Hematopoietic multipotent progenitor cell treated with erythropoietin and hydrocortisone succinate and interleukin-3 and kit ligand, for 4 days (in vitro differentiated cells): ENCODE results near the gene WDR49.
"Not testable (repeated sequence)": the region's sequence is repeated elsewhere in the genome, so short reads cannot be mapped to it uniquely, and the experiment has no call there.

Experiments
- DNase-seq: peaks from one replicate; pipeline ENCODE4 v3.0.0-alpha.2; 2015

Gene WDR49

GRCh38 chr3:167653760-167654159 is at the start of gene WDR49:
Gene WDR49 (minus strand): TSS chr3:167653942. CDS start chr3:167653425, 517 bp downstream.
- peak; percentile 37 for DNase-seq

- DNase-seq = no peak
Measured at GRCh38 chr3:167700926-167701325, 47.2 kb upstream of the WDR49 start.

DNA sequence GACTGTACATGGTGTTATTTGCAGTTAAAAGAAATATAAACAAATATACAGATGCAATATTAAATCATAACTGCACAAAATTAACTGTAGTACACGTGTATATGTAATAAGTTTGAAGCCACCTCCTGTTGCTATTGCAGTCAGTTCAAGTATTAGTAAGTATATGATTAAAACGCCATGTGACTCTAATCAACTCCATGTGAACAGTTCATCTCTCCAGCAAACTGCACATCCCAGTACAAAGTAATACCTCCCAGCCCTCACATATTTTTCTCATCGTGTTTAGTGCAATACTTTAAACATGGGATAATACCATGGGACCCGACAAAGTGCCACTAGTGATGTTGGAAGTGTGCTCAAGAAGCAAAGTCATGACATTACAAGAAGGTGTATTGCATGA is 46.3 kb upstream of the WDR49 start:
- no peak for DNase-seq

GRCh38 chr3:167694121-167694520 is 40.4 kb upstream of the WDR49 start:
- DNase-seq = peak; percentile 19

DNA sequence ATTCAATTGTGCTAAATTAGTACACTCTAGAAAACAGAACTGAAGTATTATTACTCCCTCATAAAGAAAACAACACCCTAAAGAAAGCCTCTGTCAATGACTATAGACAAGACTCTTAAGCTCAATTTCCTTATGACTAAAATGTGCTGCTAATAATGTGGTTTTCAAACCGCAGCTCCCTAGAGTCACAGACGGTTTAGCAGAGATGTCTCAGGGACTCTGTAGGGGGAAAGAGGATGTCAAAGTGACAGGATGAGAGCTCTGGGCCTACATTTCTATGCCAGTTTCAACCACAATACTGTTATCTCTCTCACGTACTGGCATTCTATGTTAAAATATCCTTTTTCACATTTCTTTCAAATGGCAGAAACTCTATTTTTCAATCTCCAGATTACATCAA is 37.6 kb upstream of the WDR49 start:
- peak; percentile 89 for DNase-seq

DNA sequence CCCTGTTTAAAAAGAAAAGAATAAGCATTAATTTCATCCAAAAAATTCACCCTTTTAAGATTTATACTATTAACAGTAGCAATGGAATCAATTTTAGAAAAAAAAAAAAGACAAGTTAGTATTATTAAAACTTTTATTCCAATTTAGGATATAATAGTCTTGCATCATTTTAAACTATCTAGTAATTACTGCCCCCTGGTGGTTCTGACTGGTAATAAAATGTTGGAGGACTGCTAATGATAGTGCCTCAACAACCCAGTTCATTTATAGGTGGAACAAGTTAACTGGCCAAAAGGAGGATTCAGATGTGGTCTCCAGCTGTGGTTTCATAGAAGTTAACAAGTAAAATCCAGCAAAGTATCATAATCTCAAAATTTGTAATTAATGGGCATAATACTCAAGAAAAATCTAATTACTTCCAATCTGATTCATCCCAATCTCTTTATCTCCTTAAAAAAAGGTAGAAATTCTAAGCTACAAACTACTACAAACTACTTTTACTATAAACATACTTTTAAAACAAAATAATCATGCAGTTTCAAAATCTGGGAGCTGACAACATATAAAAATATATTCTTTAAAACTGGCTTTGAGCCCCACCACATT is 30.7 kb upstream of the WDR49 start:
- DNase-seq = peak; percentile 90

GRCh38 chr3:167679526-167679925 is 25.8 kb upstream of the WDR49 start:
- DNase-seq = no peak

GRCh38 chr3:167675848-167676247 is 22.1 kb upstream of the WDR49 start:
- DNase-seq = no peak

GRCh38 chr3:167673221-167673620 is 19.5 kb upstream of the WDR49 start:
- DNase-seq = no peak

DNA sequence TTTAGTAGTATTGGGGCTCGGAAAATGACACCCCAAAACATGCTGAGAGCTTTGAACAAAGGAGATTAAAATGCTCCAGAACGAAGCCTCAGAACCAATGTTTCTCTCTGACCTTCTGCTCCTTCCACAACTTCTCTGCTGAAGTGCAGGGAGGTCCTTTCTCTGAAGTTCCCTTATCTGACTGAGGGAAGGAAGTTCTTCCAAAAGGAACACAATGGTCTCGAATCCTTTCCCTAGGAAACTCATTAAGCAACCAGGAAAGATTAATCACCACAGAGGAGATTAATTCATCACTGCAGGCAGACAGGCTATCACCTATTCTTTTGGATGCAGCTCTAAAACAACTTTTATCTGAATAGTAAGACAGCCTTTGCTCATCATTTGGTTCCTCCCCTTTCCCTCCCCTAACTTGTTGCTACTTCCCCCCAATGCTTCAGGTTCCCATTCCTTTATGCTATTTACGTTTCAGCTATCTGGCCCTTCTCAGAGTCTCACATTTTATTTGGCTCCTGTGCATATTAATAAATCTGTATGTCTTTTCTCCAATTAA is 18.2 kb upstream of the WDR49 start:
- no peak for DNase-seq

GRCh38 chr3:167669699-167670098 is 16.0 kb upstream of the WDR49 start:
- no peak for DNase-seq

DNA sequence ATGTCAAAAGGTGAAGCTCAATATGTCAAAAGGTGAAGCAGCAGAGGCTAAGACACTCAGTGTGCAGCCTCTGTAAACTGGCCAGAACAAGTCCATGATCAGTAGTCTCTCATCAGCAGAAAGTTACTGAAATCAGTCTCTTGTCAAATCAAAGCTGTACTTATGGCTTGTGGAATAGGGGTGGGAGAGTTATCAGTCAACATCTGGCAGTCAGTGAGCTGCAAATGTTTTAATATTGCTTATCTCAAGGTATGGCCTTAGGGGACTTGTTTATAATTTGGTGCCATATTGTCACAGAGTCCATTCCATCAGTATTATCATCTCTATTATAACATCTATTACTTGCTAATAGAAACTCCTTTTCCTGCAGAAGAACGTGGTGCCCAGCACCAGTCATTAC is 14.9 kb upstream of the WDR49 start:
- peak; percentile 24 for DNase-seq

GRCh38 chr3:167666563-167666962 is 12.8 kb upstream of the WDR49 start:
- no peak for DNase-seq

DNA sequence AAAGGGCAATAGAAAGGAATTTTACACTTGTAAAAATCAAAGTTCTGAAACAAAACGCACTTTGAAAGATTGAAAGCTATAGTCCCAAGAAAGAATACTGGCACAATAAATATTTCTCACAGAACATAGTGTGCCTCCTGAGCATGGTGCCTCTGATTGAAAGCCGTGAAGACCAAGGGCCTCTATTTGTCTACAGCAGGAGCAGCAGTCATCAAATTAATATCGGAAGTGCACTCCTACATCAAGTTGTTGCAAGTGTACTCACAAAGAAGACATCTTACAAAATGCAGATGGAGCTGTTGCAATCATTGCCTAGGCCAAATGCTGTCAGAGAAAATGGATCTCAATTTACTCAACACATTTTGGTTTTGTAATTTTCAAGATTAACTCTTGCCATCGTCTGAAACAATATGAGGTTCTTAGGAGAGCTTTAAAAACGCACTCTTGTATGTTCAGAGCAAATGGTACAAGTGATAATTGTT is 9.2 kb upstream of the WDR49 start:
- no peak for DNase-seq

DNA sequence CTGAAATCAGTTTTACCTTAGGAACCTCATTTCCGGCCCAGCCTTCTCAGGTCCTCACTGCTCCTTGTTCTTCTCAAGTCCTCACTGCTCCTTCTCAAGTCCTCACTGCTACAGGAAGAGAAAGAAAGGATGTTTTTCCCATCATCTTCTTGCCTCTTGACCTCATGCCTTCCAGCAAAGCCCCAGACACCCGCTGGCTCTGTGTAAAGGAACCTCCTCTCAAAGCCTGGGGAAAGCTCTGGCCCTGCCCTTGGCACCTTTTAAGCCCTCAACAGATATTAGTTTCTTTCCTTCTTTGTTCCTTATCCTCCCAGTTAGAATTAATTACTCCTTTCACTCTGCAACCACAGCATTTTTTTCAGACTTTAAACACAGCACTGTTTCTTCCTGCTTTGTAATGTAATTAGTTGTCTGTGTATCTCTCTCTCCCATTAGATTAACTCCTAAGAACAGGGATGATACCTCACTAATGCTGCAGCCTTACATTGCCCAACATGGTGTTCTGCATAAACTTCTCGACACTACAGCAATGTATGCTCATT is 4.0 kb upstream of the WDR49 start:
- DNase-seq = no peak

DNA sequence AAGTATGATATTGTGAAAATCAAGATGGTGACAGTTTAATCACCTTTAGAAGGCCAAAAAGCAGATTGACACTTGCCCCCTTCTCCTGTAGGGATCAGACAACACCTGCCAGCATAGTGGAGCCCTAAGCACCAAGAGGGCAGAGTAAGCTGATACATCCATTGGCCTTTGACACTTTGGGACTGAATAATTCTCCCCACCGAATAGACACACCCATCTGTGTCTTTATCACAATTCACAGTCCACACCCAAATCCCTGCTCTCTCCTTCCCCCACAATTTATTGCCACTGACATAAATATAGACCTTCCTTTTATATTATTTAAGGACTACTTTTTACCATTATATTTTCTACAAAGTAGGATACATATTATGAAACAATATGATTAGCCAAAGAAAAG is 3.1 kb upstream of the WDR49 start:
- DNase-seq = no peak

DNA sequence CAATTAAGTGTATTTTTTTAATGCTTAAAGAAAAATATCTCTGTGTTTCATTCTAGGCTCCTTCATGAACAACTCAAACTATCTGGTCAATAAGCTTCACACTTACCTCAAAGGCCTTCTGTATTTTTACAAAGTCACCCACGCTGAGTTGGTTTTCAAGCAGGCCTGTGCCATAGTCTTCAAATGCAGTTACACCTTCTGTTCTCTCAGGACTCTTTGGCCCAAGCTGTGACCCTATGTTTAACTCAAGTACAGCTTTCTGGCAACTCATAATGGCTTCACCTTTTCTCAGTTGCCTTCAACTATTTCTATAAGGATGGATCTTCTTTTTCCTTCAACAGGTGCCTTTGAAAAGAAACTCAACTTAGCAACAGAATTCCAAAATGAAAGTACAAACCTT is 587 bp downstream of the WDR49 start:
- no peak for DNase-seq

GRCh38 chr3:167651826-167652225 is 1.9 kb downstream of the WDR49 start:
- DNase-seq = no peak

GRCh38 chr3:167650459-167650858 is 3.3 kb downstream of the WDR49 start:
- no peak for DNase-seq

DNA sequence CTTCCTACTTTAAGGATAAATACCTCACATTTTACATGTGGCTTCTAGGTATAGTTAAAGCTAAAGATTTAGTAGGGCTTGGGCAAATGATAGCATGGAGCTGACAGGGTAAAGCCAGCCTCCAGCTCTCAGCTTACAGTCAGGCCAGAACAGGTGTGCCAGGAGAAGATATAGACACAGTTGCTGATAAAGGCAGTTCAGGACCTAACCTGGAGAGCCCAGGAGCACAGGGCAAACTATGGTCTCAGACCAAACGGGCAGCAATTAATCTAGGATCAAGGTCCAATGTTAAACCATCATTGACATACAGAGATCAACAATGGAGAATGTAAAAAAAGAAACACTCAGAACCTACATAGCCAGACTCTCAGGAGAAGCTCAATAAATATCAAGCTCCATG is 4.0 kb downstream of the WDR49 start:
- DNase-seq = no peak

DNA sequence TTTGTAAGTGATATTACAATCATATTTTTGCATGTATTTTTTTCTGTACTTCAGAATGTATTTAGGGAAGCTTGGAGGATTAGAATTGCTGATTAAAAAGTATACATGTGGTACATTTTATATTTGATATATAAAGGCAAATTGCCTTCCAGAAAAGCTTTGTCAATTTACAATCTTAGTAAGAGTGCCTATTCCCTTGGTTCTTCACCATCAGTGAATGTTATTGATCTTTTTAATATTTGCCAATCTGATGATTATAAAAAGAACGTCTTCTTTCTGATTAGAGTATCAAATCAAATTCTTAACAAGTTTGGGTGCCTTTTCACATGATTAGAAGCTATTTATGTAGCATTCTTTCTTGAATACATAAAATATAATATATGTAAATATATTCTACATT is 9.1 kb downstream of the WDR49 start:
- DNase-seq = no peak

DNA sequence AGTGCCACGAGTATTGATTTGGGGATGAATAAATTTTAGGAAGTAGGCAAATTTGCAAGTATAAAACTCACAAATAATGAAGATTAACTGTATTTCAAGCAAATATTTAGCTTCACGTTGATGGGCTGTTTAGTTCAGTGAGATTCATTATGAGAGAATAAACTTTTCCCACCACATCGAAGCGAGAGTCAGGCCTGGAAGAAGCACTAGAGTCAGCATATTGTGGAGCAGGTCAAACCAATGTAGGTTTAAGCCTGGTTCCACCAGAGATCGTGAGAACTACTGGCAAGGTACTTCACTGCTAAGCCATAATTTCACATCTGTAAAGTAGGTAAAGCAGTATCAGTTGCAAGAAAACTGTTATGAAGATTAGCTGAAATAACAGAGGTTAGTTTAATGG is 22.3 kb downstream of the WDR49 start:
- no peak for DNase-seq

GRCh38 chr3:167626490-167626889 is 27.3 kb downstream of the WDR49 start:
- DNase-seq = no peak

- no peak for DNase-seq
Measured at GRCh38 chr3:167615030-167615429, 38.7 kb downstream of the WDR49 start.

DNA sequence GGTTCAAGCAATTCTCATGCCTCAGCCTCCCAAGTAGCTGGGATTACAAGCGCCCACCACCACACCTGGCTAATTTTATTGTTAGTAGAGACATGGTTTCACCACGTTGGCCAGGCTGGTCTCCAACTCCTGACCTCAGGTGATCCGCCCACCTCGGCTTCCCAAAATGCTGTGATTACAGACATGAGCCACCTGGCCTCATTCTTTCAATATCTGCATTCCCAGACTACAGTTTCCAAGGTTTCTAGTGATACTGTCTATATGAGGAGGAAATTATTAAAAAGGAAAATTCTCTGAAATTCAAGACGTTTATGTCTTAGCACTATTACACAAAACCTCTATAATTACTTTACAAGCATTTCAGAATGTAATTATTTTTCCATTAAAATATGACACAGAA is 39.5 kb downstream of the WDR49 start:
- DNase-seq = not testable (repeated sequence)
